ENCODE data around the gene KCNQ1OT1.

- TF ChIP-seq, protein P1, sequence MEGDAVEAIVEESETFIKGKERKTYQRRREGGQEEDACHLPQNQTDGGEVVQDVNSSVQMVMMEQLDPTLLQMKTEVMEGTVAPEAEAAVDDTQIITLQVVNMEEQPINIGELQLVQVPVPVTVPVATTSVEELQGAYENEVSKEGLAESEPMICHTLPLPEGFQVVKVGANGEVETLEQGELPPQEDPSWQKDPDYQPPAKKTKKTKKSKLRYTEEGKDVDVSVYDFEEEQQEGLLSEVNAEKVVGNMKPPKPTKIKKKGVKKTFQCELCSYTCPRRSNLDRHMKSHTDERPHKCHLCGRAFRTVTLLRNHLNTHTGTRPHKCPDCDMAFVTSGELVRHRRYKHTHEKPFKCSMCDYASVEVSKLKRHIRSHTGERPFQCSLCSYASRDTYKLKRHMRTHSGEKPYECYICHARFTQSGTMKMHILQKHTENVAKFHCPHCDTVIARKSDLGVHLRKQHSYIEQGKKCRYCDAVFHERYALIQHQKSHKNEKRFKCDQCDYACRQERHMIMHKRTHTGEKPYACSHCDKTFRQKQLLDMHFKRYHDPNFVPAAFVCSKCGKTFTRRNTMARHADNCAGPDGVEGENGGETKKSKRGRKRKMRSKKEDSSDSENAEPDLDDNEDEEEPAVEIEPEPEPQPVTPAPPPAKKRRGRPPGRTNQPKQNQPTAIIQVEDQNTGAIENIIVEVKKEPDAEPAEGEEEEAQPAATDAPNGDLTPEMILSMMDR (IDR thresholded peaks at IDR 0.05 in 8 of 11, conservative IDR thresholded peaks at IDR 0.05 in 3 of 11): no peak
- no peak for TF ChIP-seq POLR2A (IDR thresholded peaks at IDR 0.05)
Observed at GRCh38 chr11:2558861-2559526, 140.8 kb downstream of the KCNQ1OT1 start.
